ENCODE data around the gene LYST. TPM values are rescaled to one million over a fixed set of nuclear protein-coding genes. Genes with fewer than 3 reads are reported as not detected.
"Not testable (repeated sequence)": the region's sequence is repeated elsewhere in the genome, so short reads cannot be mapped to it uniquely, and the experiment has no call there.

LYST gene
- total RNA-seq, 1 experiment from 2014 or later, result 11.9 TPM

- Mint-ChIP-seq H3K4me1 (ENCODE audit: low read depth, unreplicated experiment) (no peaks in the 10 kb centered on the region), H3K4me3 (ENCODE audit: low read depth, unreplicated experiment) (no peak overlapping the region), H3K27me3 (ENCODE audit: unreplicated experiment) (no peaks in the 10 kb centered on the region), H3K27ac (ENCODE audit: unreplicated experiment) (no peak overlapping the region), H3K9me3 (ENCODE audit: low read depth, unreplicated experiment) (no peaks in the 10 kb centered on the region), H3K36me3 (ENCODE audit: insufficient read depth, unreplicated experiment) (no peaks in the 10 kb centered on the region)
- CTCF ChIA-PET, result no interaction called here
- DNase-seq, result no peak
- intact Hi-C loops (cut with micrococcal nuclease; ENCODE audit: unreplicated experiment), result no loop called here
- TF ChIP-seq CTCF (IDR thresholded peaks at IDR 0.05; ENCODE audit: unreplicated experiment), result no peak
- no TSS peak for BruUV-seq (replicated peaks)
Measured at GRCh38 chr1:235763962-235764361, 102.7 kb downstream of the LYST start.

- H3K27ac Mint-ChIP-seq (ENCODE audit: unreplicated experiment), result no peak overlapping the region
- H3K4me1 Mint-ChIP-seq (ENCODE audit: low read depth, unreplicated experiment), result no peaks in the 10 kb centered on the region
- CTCF ChIA-PET, result no interaction called here
- no peaks in the 10 kb centered on the region for H3K9me3 Mint-ChIP-seq (ENCODE audit: low read depth, unreplicated experiment)
- H3K27me3 Mint-ChIP-seq (ENCODE audit: unreplicated experiment), result no peaks in the 10 kb centered on the region
- no TSS peak for BruUV-seq (replicated peaks)
- no peak overlapping the region for H3K4me3 Mint-ChIP-seq (ENCODE audit: low read depth, unreplicated experiment)
- no peak for TF ChIP-seq CTCF (IDR thresholded peaks at IDR 0.05; ENCODE audit: unreplicated experiment)
- no peaks in the 10 kb centered on the region for H3K36me3 Mint-ChIP-seq (ENCODE audit: insufficient read depth, unreplicated experiment)
- no peak for DNase-seq
- intact Hi-C loops (cut with micrococcal nuclease; ENCODE audit: unreplicated experiment), result no loop called here
Measured at GRCh38 chr1:235759336-235759735, 107.4 kb downstream of the LYST start.

GRCh38 chr1:235758931-235759330 lies 107.8 kb downstream of the LYST start:
- Mint-ChIP-seq H3K4me3 (ENCODE audit: low read depth, unreplicated experiment) (no peak overlapping the region), H3K9me3 (ENCODE audit: low read depth, unreplicated experiment) (no peaks in the 10 kb centered on the region), H3K4me1 (ENCODE audit: low read depth, unreplicated experiment) (no peaks in the 10 kb centered on the region), H3K36me3 (ENCODE audit: insufficient read depth, unreplicated experiment) (no peaks in the 10 kb centered on the region), H3K27me3 (ENCODE audit: unreplicated experiment) (no peaks in the 10 kb centered on the region), H3K27ac (ENCODE audit: unreplicated experiment) (no peak overlapping the region)
- intact Hi-C loops (cut with micrococcal nuclease; ENCODE audit: unreplicated experiment), result no loop called here
- no peak for TF ChIP-seq CTCF (IDR thresholded peaks at IDR 0.05; ENCODE audit: unreplicated experiment)
- BruUV-seq (replicated peaks), result no TSS peak
- CTCF ChIA-PET, result no interaction called here
- no peak for DNase-seq

DNA sequence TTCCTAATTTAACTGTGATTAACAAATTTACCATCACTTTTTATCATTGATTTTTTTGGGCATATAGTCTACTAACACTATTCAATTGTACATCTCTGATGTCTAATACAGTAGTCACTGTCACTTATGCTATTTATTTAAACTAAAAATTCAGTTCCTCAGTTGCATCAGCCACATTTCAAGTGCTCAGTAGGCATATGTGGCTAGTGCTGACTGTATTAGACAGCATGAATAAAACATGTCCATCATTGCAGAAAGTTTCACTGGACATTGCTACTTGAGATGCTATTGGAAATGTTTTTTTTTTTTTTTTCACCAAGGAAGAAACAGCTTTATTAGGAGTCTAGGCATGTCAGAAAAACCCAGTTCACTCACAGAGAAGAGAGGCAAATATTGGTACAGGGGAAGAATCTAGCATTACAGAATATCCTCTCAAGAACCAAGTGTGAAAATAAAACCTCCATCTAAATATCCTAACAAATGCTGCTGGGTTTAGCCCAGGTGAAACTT lies 109.1 kb downstream of the LYST start:
- DNase-seq, result no peak
- H3K4me1 Mint-ChIP-seq (ENCODE audit: low read depth, unreplicated experiment), result no peaks in the 10 kb centered on the region
- intact Hi-C loops (cut with micrococcal nuclease; ENCODE audit: unreplicated experiment), result no loop called here
- no TSS peak for BruUV-seq (replicated peaks)
- CTCF ChIA-PET, result no interaction called here
- H3K27ac Mint-ChIP-seq (ENCODE audit: unreplicated experiment), result no peak overlapping the region
- H3K36me3 Mint-ChIP-seq (ENCODE audit: insufficient read depth, unreplicated experiment), result no peaks in the 10 kb centered on the region
- TF ChIP-seq CTCF (IDR thresholded peaks at IDR 0.05; ENCODE audit: unreplicated experiment), result no peak
- H3K9me3 Mint-ChIP-seq (ENCODE audit: low read depth, unreplicated experiment), result no peaks in the 10 kb centered on the region
- no peak overlapping the region for H3K4me3 Mint-ChIP-seq (ENCODE audit: low read depth, unreplicated experiment)
- no peaks in the 10 kb centered on the region for H3K27me3 Mint-ChIP-seq (ENCODE audit: unreplicated experiment)

DNA sequence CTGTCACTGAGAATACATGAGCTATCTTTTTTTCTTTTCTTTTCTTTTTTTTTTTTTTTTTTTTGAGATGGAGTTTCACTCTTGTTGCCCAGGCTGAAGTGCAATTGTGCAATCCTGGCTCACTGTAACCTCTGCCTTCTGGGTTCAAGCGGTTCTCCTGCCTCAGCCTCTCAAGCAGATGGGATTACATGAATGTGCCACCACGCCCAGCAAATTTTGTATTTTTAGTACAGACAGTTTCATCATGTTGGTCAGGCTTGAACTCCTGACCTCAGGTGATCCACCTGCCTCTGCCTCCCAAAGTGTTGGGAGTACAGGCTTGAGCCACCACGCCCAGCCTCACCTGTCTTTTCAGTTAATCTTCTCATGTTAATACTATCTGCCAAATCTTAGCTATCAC lies 112.5 kb downstream of the LYST start:
- H3K4me1 Mint-ChIP-seq (ENCODE audit: low read depth, unreplicated experiment); H3K4me3 Mint-ChIP-seq (ENCODE audit: low read depth, unreplicated experiment); H3K36me3 Mint-ChIP-seq (ENCODE audit: insufficient read depth, unreplicated experiment); H3K27me3 Mint-ChIP-seq (ENCODE audit: unreplicated experiment); DNase-seq; BruUV-seq (replicated peaks); H3K27ac Mint-ChIP-seq (ENCODE audit: unreplicated experiment); H3K9me3 Mint-ChIP-seq (ENCODE audit: low read depth, unreplicated experiment); intact Hi-C loops (cut with micrococcal nuclease; ENCODE audit: unreplicated experiment): not testable (repeated sequence)
- CTCF ChIA-PET, result interaction anchor here (0.6 kb wide), 1 partner anchor 41 kb away, joined by 4 read pairs; no protein-coding TSS in a partner anchor

All from Calu3 (cell line).